ENCODE results near the gene SYT15B.
"Not testable (repeated sequence)": the region's sequence is repeated elsewhere in the genome, so short reads cannot be mapped to it uniquely, and the experiment has no call there.

Gene SYT15B

GRCh38 chr10:47730911-47731310 lies 32.5 kb downstream of the SYT15B start:
- H3K36me3 ChIP-seq (ENCODE audit: control insufficient read depth, insufficient read depth, low read length); H3K4me3 ChIP-seq (ENCODE audit: insufficient read depth, low read depth, low read length); H3K4me1 ChIP-seq (ENCODE audit: control insufficient read depth, insufficient read depth, low read length); H3K27me3 ChIP-seq (ENCODE audit: control insufficient read depth, insufficient read depth, low read length, poor library complexity, severe bottlenecking); H3K27ac ChIP-seq (ENCODE audit: insufficient read depth, low read depth, low read length, poor library complexity, severe bottlenecking); H3K9me3 ChIP-seq (ENCODE audit: control insufficient read depth, low read length): not testable (repeated sequence)
- no CpG with 5 or more reads among the region's 5 CpGs for WGBS, 2 experiments

GRCh38 chr10:47725740-47726139 lies 37.7 kb downstream of the SYT15B start:
- H3K27ac ChIP-seq (ENCODE audit: insufficient read depth, low read depth, low read length, poor library complexity, severe bottlenecking); H3K27me3 ChIP-seq (ENCODE audit: control insufficient read depth, insufficient read depth, low read length, poor library complexity, severe bottlenecking); H3K4me3 ChIP-seq (ENCODE audit: insufficient read depth, low read depth, low read length); H3K4me1 ChIP-seq (ENCODE audit: control insufficient read depth, insufficient read depth, low read length); H3K9me3 ChIP-seq (ENCODE audit: control insufficient read depth, low read length); H3K36me3 ChIP-seq (ENCODE audit: control insufficient read depth, insufficient read depth, low read length): not testable (repeated sequence)
- no CpG with 5 or more reads among the region's 6 CpGs for WGBS, 2 experiments

GRCh38 chr10:47725047-47725446 lies 38.3 kb downstream of the SYT15B start:
- not testable (repeated sequence) for H3K27me3 ChIP-seq (ENCODE audit: control insufficient read depth, insufficient read depth, low read length, poor library complexity, severe bottlenecking); H3K36me3 ChIP-seq (ENCODE audit: control insufficient read depth, insufficient read depth, low read length); H3K4me1 ChIP-seq (ENCODE audit: control insufficient read depth, insufficient read depth, low read length); H3K27ac ChIP-seq (ENCODE audit: insufficient read depth, low read depth, low read length, poor library complexity, severe bottlenecking); H3K9me3 ChIP-seq (ENCODE audit: control insufficient read depth, low read length); H3K4me3 ChIP-seq (ENCODE audit: insufficient read depth, low read depth, low read length)
- no CpG with 5 or more reads among the region's 3 CpGs for WGBS, 2 experiments

GRCh38 chr10:47724119-47724518 lies 39.3 kb downstream of the SYT15B start:
- not testable (repeated sequence) for H3K27ac ChIP-seq (ENCODE audit: insufficient read depth, low read depth, low read length, poor library complexity, severe bottlenecking); H3K4me3 ChIP-seq (ENCODE audit: insufficient read depth, low read depth, low read length); H3K27me3 ChIP-seq (ENCODE audit: control insufficient read depth, insufficient read depth, low read length, poor library complexity, severe bottlenecking); H3K36me3 ChIP-seq (ENCODE audit: control insufficient read depth, insufficient read depth, low read length); H3K4me1 ChIP-seq (ENCODE audit: control insufficient read depth, insufficient read depth, low read length); H3K9me3 ChIP-seq (ENCODE audit: control insufficient read depth, low read length)
- WGBS, 2 experiments = 93 to 94% methylated on average over 3 to 4 of the region's 6 CpGs

DNA sequence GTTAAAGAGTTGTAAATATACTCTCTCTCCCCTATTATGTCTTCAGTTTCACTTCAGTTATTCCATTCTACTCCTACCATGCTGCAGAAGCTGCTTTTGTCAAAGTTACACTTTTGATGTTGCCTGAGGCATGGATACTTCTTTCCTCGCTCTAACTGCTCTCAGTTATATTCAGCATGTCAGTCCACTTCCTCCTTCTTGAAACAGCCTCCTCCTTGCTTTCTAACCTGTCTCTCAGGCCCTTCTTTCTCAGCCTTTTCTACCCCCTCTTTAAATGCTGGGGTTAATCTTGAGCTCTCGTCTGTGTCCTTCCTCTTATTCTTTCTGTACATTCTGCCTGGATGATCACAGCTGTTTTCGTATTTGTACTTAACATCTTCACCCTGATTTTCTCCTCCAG lies 40.0 kb downstream of the SYT15B start:
- not testable (repeated sequence) for H3K27ac ChIP-seq (ENCODE audit: insufficient read depth, low read depth, low read length, poor library complexity, severe bottlenecking); H3K36me3 ChIP-seq (ENCODE audit: control insufficient read depth, insufficient read depth, low read length); H3K4me3 ChIP-seq (ENCODE audit: insufficient read depth, low read depth, low read length); H3K9me3 ChIP-seq (ENCODE audit: control insufficient read depth, low read length); H3K4me1 ChIP-seq (ENCODE audit: control insufficient read depth, insufficient read depth, low read length); H3K27me3 ChIP-seq (ENCODE audit: control insufficient read depth, insufficient read depth, low read length, poor library complexity, severe bottlenecking)
- no CpG with 5 or more reads among the region's 3 CpGs for WGBS, 2 experiments

DNA sequence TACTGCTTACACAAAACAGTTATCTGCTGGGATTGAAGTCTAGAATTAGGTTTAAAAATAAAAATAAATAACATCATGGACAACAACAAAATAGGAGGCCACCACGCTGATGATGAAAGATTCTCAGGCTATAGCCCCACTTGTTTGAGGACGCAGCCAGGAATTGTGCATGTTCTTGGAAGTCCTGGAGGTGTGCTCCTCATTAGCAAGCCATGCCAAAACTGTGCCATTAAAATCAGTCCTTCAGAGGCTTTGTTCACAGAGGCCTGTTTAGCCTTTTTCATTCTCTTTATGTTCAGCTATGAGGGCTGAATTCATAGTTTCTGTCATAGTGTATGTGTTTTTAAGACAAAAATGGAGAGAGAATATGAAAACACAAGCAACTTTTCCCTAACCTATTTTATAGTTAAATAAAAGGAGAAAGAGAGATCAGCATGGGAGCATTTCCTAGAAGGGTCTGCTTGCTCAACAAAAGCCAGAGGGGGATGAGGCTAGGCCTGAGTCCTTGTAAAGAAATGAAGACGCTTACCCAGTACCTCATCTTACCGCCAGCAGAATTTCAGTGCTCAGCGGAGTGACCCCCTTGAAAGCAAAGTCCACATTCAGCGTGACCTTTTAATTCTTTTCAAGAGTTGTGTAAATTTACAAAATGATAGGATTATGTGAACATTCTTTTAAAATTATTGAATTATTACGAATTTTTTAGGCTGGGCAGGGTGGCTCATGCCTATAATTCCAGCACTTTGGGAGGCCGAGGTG lies 46.2 kb downstream of the SYT15B start:
- 95% methylated on average over 3 of the region's 8 CpGs; no CpG with 5 or more reads in 1 of the 2 experiments for WGBS, 2 experiments
- H3K9me3 ChIP-seq (ENCODE audit: control insufficient read depth, low read length); H3K4me3 ChIP-seq (ENCODE audit: insufficient read depth, low read depth, low read length); H3K27ac ChIP-seq (ENCODE audit: insufficient read depth, low read depth, low read length, poor library complexity, severe bottlenecking); H3K36me3 ChIP-seq (ENCODE audit: control insufficient read depth, insufficient read depth, low read length); H3K27me3 ChIP-seq (ENCODE audit: control insufficient read depth, insufficient read depth, low read length, poor library complexity, severe bottlenecking); H3K4me1 ChIP-seq (ENCODE audit: control insufficient read depth, insufficient read depth, low read length): not testable (repeated sequence)

All from ectodermal cell (in vitro differentiated cells).